ENCODE data around the gene ACER2. TPM values are rescaled to one million over a fixed set of nuclear protein-coding genes. Genes with fewer than 3 reads are reported as not detected.

ACER2 gene
- total and polyA plus RNA-seq, 11 donors = 0.95 to 4.5 (median 3.7) TPM

DNA sequence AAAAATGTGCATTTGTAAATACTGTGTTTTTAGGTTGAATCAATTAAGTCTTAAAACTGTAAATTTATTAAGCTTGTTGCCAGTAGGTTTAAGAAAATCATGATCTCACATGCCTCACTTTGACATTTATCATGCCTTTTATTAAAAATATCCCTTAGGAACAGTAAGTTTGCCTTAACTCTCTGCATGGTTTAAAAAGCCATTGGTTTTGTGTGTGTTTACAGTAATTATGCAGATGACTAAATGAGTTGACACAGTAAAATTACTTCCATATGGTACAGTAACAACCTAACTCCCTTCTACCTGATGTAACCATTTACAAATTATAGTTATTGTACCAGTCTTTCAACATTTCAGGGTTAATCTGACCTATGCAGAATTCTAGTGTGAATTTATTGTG is 35.3 kb upstream of the ACER2 start:
- Histone ChIP-seq H3K36me3 (peaks cover 0 to 100% (median 96%) of the 10 kb centered on the region in 9 donors), H3K9me3 (no peaks in the 10 kb centered on the region), H3K4me1 (peaks cover 0 to 26% (median 11%) of the 10 kb centered on the region in 12 donors), H3K4me3 (no peak overlapping the region), H3K27ac (no peak overlapping the region), H3K27me3 (no peaks in the 10 kb centered on the region)
- intact Hi-C loops (cut with DNase I) = loop anchor here in 5 of 10 donors (10.0 kb wide), 7 partner anchors 69 to 279 kb away; partner anchors contain the start of genes DENND4C (in 1 of the 5), HAUS6 (in 1 of the 5) and PLIN2 (in 1 of the 5)
- DNase-seq (no peak), ATAC-seq (no peak)
- TF ChIP-seq, protein P1, sequence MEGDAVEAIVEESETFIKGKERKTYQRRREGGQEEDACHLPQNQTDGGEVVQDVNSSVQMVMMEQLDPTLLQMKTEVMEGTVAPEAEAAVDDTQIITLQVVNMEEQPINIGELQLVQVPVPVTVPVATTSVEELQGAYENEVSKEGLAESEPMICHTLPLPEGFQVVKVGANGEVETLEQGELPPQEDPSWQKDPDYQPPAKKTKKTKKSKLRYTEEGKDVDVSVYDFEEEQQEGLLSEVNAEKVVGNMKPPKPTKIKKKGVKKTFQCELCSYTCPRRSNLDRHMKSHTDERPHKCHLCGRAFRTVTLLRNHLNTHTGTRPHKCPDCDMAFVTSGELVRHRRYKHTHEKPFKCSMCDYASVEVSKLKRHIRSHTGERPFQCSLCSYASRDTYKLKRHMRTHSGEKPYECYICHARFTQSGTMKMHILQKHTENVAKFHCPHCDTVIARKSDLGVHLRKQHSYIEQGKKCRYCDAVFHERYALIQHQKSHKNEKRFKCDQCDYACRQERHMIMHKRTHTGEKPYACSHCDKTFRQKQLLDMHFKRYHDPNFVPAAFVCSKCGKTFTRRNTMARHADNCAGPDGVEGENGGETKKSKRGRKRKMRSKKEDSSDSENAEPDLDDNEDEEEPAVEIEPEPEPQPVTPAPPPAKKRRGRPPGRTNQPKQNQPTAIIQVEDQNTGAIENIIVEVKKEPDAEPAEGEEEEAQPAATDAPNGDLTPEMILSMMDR (IDR thresholded peaks at IDR 0.05) = no peak
- no peak for TF ChIP-seq POLR2A (IDR thresholded peaks at IDR 0.05)

DNA sequence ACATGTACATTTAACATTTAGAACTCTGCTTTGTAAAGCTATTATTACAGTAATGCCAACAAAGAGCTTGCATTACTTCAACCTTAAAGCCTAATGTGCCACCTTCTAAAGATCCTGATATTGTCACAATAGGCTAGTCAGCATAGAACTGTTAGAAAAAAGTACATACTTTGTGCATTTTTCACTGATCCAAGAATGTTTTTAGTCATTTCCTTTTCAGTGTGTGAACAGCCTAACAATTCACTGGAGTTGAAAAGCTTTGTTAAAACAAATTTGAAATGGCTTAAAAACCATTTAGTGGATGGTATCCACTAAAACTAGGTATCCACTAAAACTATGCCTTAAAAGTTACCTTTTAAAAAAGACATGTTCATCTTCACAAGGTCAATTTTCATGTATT is 33.3 kb upstream of the ACER2 start:
- TF ChIP-seq POLR2A (IDR thresholded peaks at IDR 0.05) = no peak
- TF ChIP-seq, protein P1 (IDR thresholded peaks at IDR 0.05) = no peak
- intact Hi-C loops (cut with DNase I) = loop anchor here in 7 of 10 donors (5.0 to 10.0 kb wide), 8 partner anchors 71 to 281 kb away; partner anchors contain the start of genes DENND4C (in 1 of the 7), HAUS6 (in 1 of the 7) and PLIN2 (in 1 of the 7)
- peaks cover 0 to 34% (median 18%) of the 10 kb centered on the region in 12 donors for H3K4me1 ChIP-seq
- peaks cover 0 to 88% (median 81%) of the 10 kb centered on the region in 9 donors for H3K36me3 ChIP-seq
- H3K27ac ChIP-seq = no peak overlapping the region
- DNase-seq = no peak
- ATAC-seq = no peak
- H3K9me3 ChIP-seq = no peaks in the 10 kb centered on the region
- H3K27me3 ChIP-seq = no peaks in the 10 kb centered on the region
- H3K4me3 ChIP-seq = no peak overlapping the region

DNA sequence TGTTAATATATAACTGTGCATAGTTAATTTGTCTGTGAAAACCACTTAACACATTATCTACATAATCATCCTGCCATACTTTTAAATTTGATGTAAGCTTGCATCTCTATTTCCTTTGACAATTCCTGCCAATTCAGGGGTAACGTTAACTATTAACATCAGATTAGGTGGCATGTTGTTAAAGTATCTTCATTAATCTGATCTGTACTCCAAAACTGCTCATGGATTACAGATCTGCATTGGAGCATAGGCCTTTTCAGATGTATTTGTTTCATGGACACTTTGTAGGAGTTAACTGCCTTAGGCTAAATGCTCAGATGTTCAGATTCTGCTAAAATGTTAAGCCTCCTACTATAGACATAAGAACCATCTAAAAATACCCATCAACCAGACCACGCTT is 31.9 kb upstream of the ACER2 start:
- H3K4me3 ChIP-seq = peak overlapping the region in 1 of 12 donors; percentile 86
- intact Hi-C loops (cut with DNase I) = loop anchor here in 7 of 10 donors (5.0 to 10.0 kb wide), 8 partner anchors 72 to 282 kb away; partner anchors contain the start of genes DENND4C (in 1 of the 7), HAUS6 (in 1 of the 7) and PLIN2 (in 1 of the 7)
- WGBS, 4 donors = 49 to 62% (median 55%) methylated on average over 2 of the region's 2 CpGs

DNA sequence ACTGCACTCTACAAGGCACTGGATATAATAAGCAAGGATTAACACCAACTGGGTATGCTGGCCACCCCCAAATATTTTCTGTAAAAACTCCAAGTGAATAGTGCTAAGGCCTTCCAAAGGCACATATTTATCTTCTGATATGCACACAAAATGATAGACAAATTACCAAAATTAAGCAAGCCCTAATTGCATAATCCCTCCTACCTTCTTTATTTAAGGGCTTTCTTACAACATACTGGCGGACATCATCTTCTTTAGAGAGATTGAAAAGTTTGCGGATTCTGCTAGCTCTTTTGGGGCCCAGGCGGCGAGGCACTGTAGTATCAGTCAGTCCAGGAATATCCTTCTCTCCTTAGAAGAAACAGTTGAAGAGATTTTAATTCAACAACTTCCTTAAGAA is 30.6 kb upstream of the ACER2 start:
- peaks cover 0 to 38% (median 18%) of the 10 kb centered on the region in 12 donors for H3K4me1 ChIP-seq
- TF ChIP-seq POLR2A (IDR thresholded peaks at IDR 0.05) = no peak
- TF ChIP-seq, protein P1 (IDR thresholded peaks at IDR 0.05) = no peak
- peak overlapping the region in 2 of 12 donors; percentile 96 to 97 for H3K27ac ChIP-seq
- H3K9me3 ChIP-seq = no peaks in the 10 kb centered on the region
- DNase-seq = no peak
- peak overlapping the region in 4 of 12 donors; percentile 70 to 86 (median 76) for H3K4me3 ChIP-seq
- intact Hi-C loops (cut with DNase I) = loop anchor here in 7 of 10 donors (5.0 to 10.0 kb wide), 8 partner anchors 73 to 283 kb away; partner anchors contain the start of genes DENND4C (in 1 of the 7), HAUS6 (in 1 of the 7) and PLIN2 (in 1 of the 7)
- 86 to 88% (median 88%) methylated on average over 4 of the region's 4 CpGs for WGBS, 4 donors
- ATAC-seq = no peak
- H3K36me3 ChIP-seq = peaks cover 0 to 63% (median 57%) of the 10 kb centered on the region in 9 donors
- no peaks in the 10 kb centered on the region for H3K27me3 ChIP-seq

More for the DNA sequence above, 31.9 kb upstream of the ACER2 start:
- Histone ChIP-seq H3K4me1 (peaks cover 0 to 38% (median 18%) of the 10 kb centered on the region in 12 donors), H3K27ac (no peak overlapping the region), H3K36me3 (peaks cover 0 to 75% (median 69%) of the 10 kb centered on the region in 9 donors), H3K9me3 (no peaks in the 10 kb centered on the region), H3K27me3 (no peaks in the 10 kb centered on the region)
- TF ChIP-seq, protein P1 (IDR thresholded peaks at IDR 0.05) = no peak
- TF ChIP-seq POLR2A (IDR thresholded peaks at IDR 0.05) = no peak
- ATAC-seq = no peak
- DNase-seq = no peak
